Dendritic cell treated with granulocyte-macrophage colony-stimulating factor and Interleukin-4, amounts not matched to agents 40 ng/mL and 50 ng/mL, for 4 days (primary cell): Measurements from ENCODE around the gene PCDHGA1.

Source experiments
- H3K27ac Mint-ChIP-seq: one replicate; pipeline ENCODE4 v1.8.0; 2022; ENCODE audit warnings: mild to moderate bottlenecking, mixed read lengths
- H3K27me3 Mint-ChIP-seq: one replicate; pipeline ENCODE4 v1.8.0; 2022; ENCODE audit warnings: mild to moderate bottlenecking, mixed read lengths
- H3K36me3 Mint-ChIP-seq: one replicate; pipeline ENCODE4 v1.8.0; 2022; ENCODE audit warnings: low read depth, mixed read lengths
- H3K4me1 Mint-ChIP-seq: one replicate; pipeline ENCODE4 v1.8.0; 2022; ENCODE audit warnings: low read depth, mixed read lengths
- H3K4me3 Mint-ChIP-seq: one replicate; pipeline ENCODE4 v1.8.0; 2022; ENCODE audit warnings: mild to moderate bottlenecking, moderate library complexity, mixed read lengths
- H3K9me3 Mint-ChIP-seq: one replicate; pipeline ENCODE4 v1.8.0; 2022; ENCODE audit warnings: mixed read lengths
- intact Hi-C: fragments of 100-400 bp; cut with micrococcal nuclease; formaldehyde crosslinking; loops from one replicate; pipeline ENCODE4 v1.15.0; 2022

PCDHGA1 gene

DNA sequence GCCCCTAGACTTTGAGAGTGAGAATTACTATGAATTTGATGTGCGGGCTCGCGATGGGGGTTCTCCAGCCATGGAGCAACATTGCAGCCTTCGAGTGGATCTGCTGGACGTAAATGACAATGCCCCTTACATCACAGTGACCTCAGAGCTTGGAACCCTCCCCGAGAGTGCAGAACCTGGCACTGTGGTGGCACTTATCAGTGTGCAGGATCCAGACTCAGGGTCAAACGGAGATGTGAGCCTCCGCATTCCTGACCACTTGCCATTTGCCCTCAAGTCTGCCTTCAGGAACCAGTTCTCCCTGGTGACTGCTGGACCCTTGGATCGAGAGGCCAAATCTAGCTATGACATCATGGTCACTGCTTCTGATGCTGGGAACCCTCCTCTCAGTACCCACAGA is 155.8 kb downstream of the PCDHGA1 start:
- Mint-ChIP-seq H3K4me1 (peaks cover 8% of the 10 kb centered on the region), H3K27me3 (peaks cover 89% of the 10 kb centered on the region), H3K4me3 (no peak overlapping the region), H3K27ac (no peak overlapping the region), H3K9me3 (no peaks in the 10 kb centered on the region), H3K36me3 (no peaks in the 10 kb centered on the region)
- intact Hi-C loops, result no loop called here

GRCh38 chr5:141487131-141487530 is 156.8 kb downstream of the PCDHGA1 start:
- no peak overlapping the region for H3K4me3 Mint-ChIP-seq
- H3K9me3 Mint-ChIP-seq, result no peaks in the 10 kb centered on the region
- H3K36me3 Mint-ChIP-seq, result no peaks in the 10 kb centered on the region
- no peak overlapping the region for H3K27ac Mint-ChIP-seq
- H3K4me1 Mint-ChIP-seq, result peaks cover 13% of the 10 kb centered on the region
- intact Hi-C loops, result no loop called here
- peaks cover 95% of the 10 kb centered on the region for H3K27me3 Mint-ChIP-seq

DNA sequence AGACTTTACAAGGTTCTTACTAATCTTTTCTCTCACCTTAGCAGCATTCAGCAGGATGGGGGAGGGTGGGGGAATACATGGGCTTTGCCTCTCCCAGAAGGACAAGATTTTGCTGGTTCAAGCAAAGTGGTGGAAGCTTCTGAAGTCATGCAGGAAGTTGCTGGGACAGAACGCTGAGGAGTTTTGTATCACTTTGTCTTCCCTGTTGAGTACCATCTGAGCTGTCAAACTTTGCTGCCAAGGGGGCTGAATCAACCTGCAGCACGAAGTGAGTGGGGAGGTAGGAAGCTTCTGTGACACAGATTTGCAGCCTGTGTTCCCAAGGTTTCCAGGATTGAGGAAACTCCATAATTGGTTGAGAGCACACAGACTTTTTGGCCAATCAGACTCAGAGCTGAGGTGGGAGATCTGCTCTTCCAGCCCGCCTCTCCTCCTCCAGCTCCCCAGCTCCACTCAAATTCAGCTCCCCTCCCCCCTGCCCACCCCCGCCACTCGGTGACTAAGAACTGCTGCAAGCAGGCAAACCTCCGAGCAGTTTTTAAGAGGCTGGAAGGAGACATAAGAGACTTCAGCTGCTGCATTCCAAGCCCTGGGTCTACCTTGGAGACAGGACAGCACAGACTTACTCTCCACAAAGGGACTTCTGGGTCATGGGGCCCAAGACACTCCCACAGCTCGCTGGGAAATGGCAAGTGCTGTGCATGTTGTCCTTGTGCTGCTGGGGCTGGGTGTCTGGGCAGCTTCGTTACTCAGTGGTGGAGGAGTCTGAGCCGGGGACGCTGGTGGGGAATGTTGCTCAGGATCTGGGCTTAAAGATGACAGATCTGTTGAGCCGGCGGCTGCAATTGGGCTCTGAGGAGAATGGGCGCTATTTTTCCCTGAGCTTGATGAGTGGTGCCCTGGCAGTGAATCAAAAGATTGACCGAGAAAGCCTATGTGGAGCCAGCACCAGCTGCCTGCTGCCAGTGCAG is 158.6 kb downstream of the PCDHGA1 start, which contains the start of gene PCDHGC5:
PCDHGC5 (plus strand) TSS at position 491 of the 971 bp plus-strand sequence; CDS start at position 651, 160 bp downstream.
- Mint-ChIP-seq H3K27ac (no peak within 1 kb of the TSS), H3K4me1 (peaks cover 14% of the 10 kb centered on the region), H3K27me3 (peaks cover 95% of the 10 kb centered on the region), H3K4me3 (no peak within 1 kb of the TSS), H3K36me3 (no peaks in the 10 kb centered on the region), H3K9me3 (no peaks in the 10 kb centered on the region)
- intact Hi-C loops, result no loop called here

GRCh38 chr5:141489841-141490240 is 159.5 kb downstream of the PCDHGA1 start:
- intact Hi-C loops, result no loop called here
- Mint-ChIP-seq H3K4me1 (peaks cover 11% of the 10 kb centered on the region), H3K27ac (no peak overlapping the region), H3K9me3 (no peaks in the 10 kb centered on the region), H3K4me3 (no peak overlapping the region), H3K27me3 (peaks cover 93% of the 10 kb centered on the region), H3K36me3 (no peaks in the 10 kb centered on the region)

GRCh38 chr5:141490271-141490670 is 160.0 kb downstream of the PCDHGA1 start:
- Mint-ChIP-seq H3K36me3 (no peaks in the 10 kb centered on the region), H3K4me3 (no peak overlapping the region), H3K4me1 (peaks cover 6% of the 10 kb centered on the region), H3K27ac (no peak overlapping the region), H3K27me3 (peaks cover 93% of the 10 kb centered on the region), H3K9me3 (no peaks in the 10 kb centered on the region)
- intact Hi-C loops, result no loop called here

- intact Hi-C loops, result no loop called here
Measured at GRCh38 chr5:141490771-141491170, 160.5 kb downstream of the PCDHGA1 start.

GRCh38 chr5:141491323-141492167 is 161.2 kb downstream of the PCDHGA1 start:
- Mint-ChIP-seq H3K9me3 (no peaks in the 10 kb centered on the region), H3K27me3 (peaks cover 93% of the 10 kb centered on the region), H3K4me1 (peaks cover 6% of the 10 kb centered on the region), H3K4me3 (peak overlapping the region; percentile 68), H3K27ac (no peak overlapping the region), H3K36me3 (no peaks in the 10 kb centered on the region)
- intact Hi-C loops, result no loop called here

More at GRCh38 chr5:141490771-141491170, 160.5 kb downstream of the PCDHGA1 start:
- H3K4me1 Mint-ChIP-seq, result peaks cover 6% of the 10 kb centered on the region
- no peaks in the 10 kb centered on the region for H3K9me3 Mint-ChIP-seq
- no peak overlapping the region for H3K27ac Mint-ChIP-seq
- H3K4me3 Mint-ChIP-seq, result no peak overlapping the region
- no peaks in the 10 kb centered on the region for H3K36me3 Mint-ChIP-seq
- H3K27me3 Mint-ChIP-seq, result peaks cover 93% of the 10 kb centered on the region

DNA sequence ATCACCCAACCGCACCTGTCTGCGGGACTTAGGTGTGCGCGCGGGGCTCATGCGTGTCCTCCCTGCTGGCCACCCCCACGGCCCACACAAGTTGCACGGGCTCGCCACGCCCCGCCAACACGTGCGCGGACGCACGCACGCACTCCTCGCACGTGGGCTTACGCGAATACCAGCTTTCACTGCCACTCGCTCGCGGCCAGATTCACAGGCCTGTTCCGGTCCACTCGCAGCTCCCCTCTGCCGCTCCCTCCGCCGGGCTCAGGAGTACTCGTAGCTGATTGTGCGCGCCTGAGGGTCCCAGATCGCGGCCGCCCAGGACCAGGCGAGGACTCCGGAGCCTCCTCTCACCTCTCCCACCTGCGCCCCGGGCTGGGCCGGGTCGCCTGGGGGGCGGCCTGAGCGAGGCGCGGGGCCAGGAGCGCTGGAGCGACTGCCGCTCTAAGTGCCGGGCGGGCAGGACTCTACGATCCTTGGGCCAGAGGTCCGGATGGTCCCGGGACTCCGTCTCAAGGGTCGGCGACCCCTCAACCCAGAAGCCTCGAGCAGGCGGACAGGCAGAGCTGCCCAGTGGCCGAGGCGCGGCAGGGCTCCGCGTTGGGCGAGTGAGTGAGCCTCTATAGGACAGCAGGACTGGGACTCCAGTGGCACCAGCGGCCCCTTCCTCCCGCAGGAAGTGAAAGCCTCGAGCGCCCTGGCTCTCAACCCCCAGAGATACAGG is 162.0 kb downstream of the PCDHGA1 start:
- no peak overlapping the region for H3K27ac Mint-ChIP-seq
- H3K9me3 Mint-ChIP-seq, result no peaks in the 10 kb centered on the region
- intact Hi-C loops, result no loop called here
- H3K4me3 Mint-ChIP-seq, result peak overlapping the region; percentile 68
- peaks cover 6% of the 10 kb centered on the region for H3K4me1 Mint-ChIP-seq
- no peaks in the 10 kb centered on the region for H3K36me3 Mint-ChIP-seq
- peaks cover 88% of the 10 kb centered on the region for H3K27me3 Mint-ChIP-seq

GRCh38 chr5:141493500-141494422 is 163.4 kb downstream of the PCDHGA1 start:
- H3K4me1 Mint-ChIP-seq, result peaks cover 6% of the 10 kb centered on the region
- no peak overlapping the region for H3K4me3 Mint-ChIP-seq
- no peak overlapping the region for H3K27ac Mint-ChIP-seq
- H3K9me3 Mint-ChIP-seq, result no peaks in the 10 kb centered on the region
- no peaks in the 10 kb centered on the region for H3K36me3 Mint-ChIP-seq
- intact Hi-C loops, result no loop called here
- H3K27me3 Mint-ChIP-seq, result peaks cover 91% of the 10 kb centered on the region

DNA sequence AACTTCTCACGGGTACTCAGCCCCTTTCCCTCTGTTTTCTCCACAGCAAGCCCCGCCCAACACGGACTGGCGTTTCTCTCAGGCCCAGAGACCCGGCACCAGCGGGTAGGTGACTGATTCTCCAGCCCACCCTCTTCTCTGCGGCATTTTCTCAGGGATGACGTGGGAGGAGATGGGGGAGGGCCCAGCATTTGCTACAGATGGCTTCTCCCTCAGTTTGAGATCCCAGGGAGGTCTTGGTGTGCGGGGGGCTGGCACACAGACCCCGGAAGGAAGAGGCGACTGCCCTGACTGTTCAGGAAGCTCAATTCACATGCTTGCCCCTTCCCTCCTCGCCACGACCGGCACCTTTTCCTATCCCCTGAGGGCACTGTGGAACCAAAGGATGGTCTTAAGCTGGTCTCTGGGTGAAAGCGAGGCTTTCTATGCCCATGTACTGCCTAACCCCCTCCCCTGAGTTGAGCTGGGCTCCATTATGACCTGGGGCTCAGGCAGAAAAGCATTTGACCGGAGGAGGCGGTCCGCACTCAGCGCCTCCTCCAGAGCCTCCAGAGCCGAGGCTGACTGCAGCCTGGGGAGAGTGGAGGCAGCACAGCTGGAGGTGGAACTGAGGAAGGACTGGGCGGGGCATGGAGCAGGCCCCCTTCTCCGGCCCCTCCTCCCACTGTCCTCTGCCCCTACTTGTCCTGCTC is 164.6 kb downstream of the PCDHGA1 start:
- H3K36me3 Mint-ChIP-seq, result no peaks in the 10 kb centered on the region
- peaks cover 82% of the 10 kb centered on the region for H3K27me3 Mint-ChIP-seq
- no peak overlapping the region for H3K4me3 Mint-ChIP-seq
- H3K9me3 Mint-ChIP-seq, result no peaks in the 10 kb centered on the region
- intact Hi-C loops, result no loop called here
- H3K4me1 Mint-ChIP-seq, result peaks cover 6% of the 10 kb centered on the region
- no peak overlapping the region for H3K27ac Mint-ChIP-seq

DNA sequence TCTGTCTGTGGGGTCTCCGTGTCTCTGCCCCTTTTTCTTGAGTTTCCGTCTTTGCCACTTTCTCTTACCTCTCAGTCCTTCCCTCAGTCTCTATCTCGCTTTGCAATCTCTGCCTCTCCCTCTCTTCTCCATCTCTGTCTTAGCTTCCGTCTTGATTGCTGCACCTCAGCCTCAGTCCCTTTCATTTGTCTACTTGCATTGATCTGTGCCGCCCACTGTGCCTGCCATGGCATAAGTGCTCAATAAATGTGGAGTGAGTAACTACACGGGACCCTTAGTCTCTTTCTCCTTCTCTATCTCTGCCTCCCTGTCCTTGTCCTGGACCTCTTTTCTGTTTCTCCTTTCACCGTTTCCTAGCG is 165.1 kb downstream of the PCDHGA1 start:
- intact Hi-C loops, result no loop called here
- Mint-ChIP-seq H3K4me3 (no peak overlapping the region), H3K4me1 (peaks cover 6% of the 10 kb centered on the region), H3K9me3 (no peaks in the 10 kb centered on the region), H3K27me3 (peaks cover 76% of the 10 kb centered on the region), H3K27ac (no peak overlapping the region), H3K36me3 (no peaks in the 10 kb centered on the region)

- Mint-ChIP-seq H3K9me3 (no peaks in the 10 kb centered on the region), H3K4me1 (peaks cover 6% of the 10 kb centered on the region), H3K27ac (no peak overlapping the region), H3K27me3 (peaks cover 70% of the 10 kb centered on the region), H3K4me3 (no peak overlapping the region), H3K36me3 (no peaks in the 10 kb centered on the region)
- intact Hi-C loops, result no loop called here
Measured at GRCh38 chr5:141496038-141496437, 165.7 kb downstream of the PCDHGA1 start.
